GM21717 (cell line): Measurements from ENCODE around the gene LCN2.

Experiments used
- ATAC-seq: cut with Tn5 transposase; IDR thresholded peaks from one replicate; pipeline ENCODE4 v1.9.1; 2021; ENCODE audit warnings: mild to moderate bottlenecking, moderate library complexity; ENCODE audit not compliant: unreplicated experiment

LCN2 gene

GRCh38 chr9:128190516-128191405, 41.5 kb downstream of the LCN2 start:
- peak; percentile 16 for ATAC-seq

GRCh38 chr9:128191406-128192046, 42.3 kb downstream of the LCN2 start, which contains the start of gene CIZ1:
Gene CIZ1 (minus strand): TSS chr9:128191572. CDS start chr9:128190857, 715 bp downstream.
- peak; percentile 75 for ATAC-seq

GRCh38 chr9:128192601-128193371, 43.5 kb downstream of the LCN2 start:
- no peak for ATAC-seq

GRCh38 chr9:128193469-128194096, 44.3 kb downstream of the LCN2 start:
- no peak for ATAC-seq

GRCh38 chr9:128201441-128202369, 52.5 kb downstream of the LCN2 start:
- ATAC-seq, result no peak

GRCh38 chr9:128202648-128203023, 53.4 kb downstream of the LCN2 start:
- ATAC-seq, result no peak
